ENCODE measurements around the gene NRCAM.
A peak's percentile ranks its signal among the peaks of the same experiment; 100 is the strongest.

NRCAM gene

GRCh38 chr7:108460964-108461363, 4.7 kb upstream of the NRCAM start:
- no peak for DNase-seq (ENCODE audit: insufficient read length, low spot score)
- FAIRE-seq, result no peak

- FAIRE-seq (peak; percentile 84), DNase-seq (ENCODE audit: insufficient read length, low spot score) (no peak)
These were observed 3.8 kb upstream of the NRCAM start for GRCh38 chr7:108459922-108460551.

GRCh38 chr7:108457871-108458270, 1.6 kb upstream of the NRCAM start:
- FAIRE-seq (no peak), DNase-seq (ENCODE audit: insufficient read length, low spot score) (no peak)

GRCh38 chr7:108456845-108457540, 757 bp upstream of the NRCAM start:
- FAIRE-seq (no peak), DNase-seq (ENCODE audit: insufficient read length, low spot score) (no peak)

GRCh38 chr7:108455551-108455997, 662 bp downstream of the NRCAM start:
- FAIRE-seq, result no peak
- DNase-seq (ENCODE audit: insufficient read length, low spot score), result peak; percentile 19

- DNase-seq (ENCODE audit: insufficient read length, low spot score) (peak; percentile 7), FAIRE-seq (no peak)
These were observed 1.3 kb downstream of the NRCAM start for GRCh38 chr7:108454674-108455550.

GRCh38 chr7:108454317-108454673, 1.9 kb downstream of the NRCAM start:
- DNase-seq (ENCODE audit: insufficient read length, low spot score) (no peak), FAIRE-seq (no peak)

GRCh38 chr7:108453320-108453719, 2.9 kb downstream of the NRCAM start:
- DNase-seq (ENCODE audit: insufficient read length, low spot score) (no peak), FAIRE-seq (peak; percentile 21)

- FAIRE-seq (no peak), DNase-seq (ENCODE audit: insufficient read length, low spot score) (peak; percentile 23)
These were observed 3.5 kb downstream of the NRCAM start for GRCh38 chr7:108452707-108453106.

- DNase-seq (ENCODE audit: insufficient read length, low spot score) (no peak), FAIRE-seq (no peak)
These were observed 4.9 kb downstream of the NRCAM start for GRCh38 chr7:108451296-108451848.

- FAIRE-seq, result peak; percentile 4
- DNase-seq (ENCODE audit: insufficient read length, low spot score), result no peak
These were observed 6.1 kb downstream of the NRCAM start for GRCh38 chr7:108450160-108450559.

- no peak for FAIRE-seq
- DNase-seq (ENCODE audit: insufficient read length, low spot score), result no peak
These were observed 6.7 kb downstream of the NRCAM start for GRCh38 chr7:108449521-108449920.

- FAIRE-seq, result no peak
These were observed 7.4 kb downstream of the NRCAM start for GRCh38 chr7:108448584-108449505.

GRCh38 chr7:108442039-108442568, 14.1 kb downstream of the NRCAM start:
- no peak for DNase-seq (ENCODE audit: insufficient read length, low spot score)

More at GRCh38 chr7:108448584-108449505, 7.4 kb downstream of the NRCAM start:
- no peak for DNase-seq (ENCODE audit: insufficient read length, low spot score)

GRCh38 chr7:108441392-108441955, 14.8 kb downstream of the NRCAM start:
- no peak for FAIRE-seq

More at GRCh38 chr7:108442039-108442568, 14.1 kb downstream of the NRCAM start:
- no peak for FAIRE-seq

GRCh38 chr7:108440613-108441012, 15.6 kb downstream of the NRCAM start:
- DNase-seq (ENCODE audit: insufficient read length, low spot score), result no peak
- no peak for FAIRE-seq

More at GRCh38 chr7:108441392-108441955, 14.8 kb downstream of the NRCAM start:
- DNase-seq (ENCODE audit: insufficient read length, low spot score), result no peak

- DNase-seq (ENCODE audit: insufficient read length, low spot score), result no peak
- no peak for FAIRE-seq
These were observed 19.3 kb downstream of the NRCAM start for GRCh38 chr7:108436906-108437305.

- no peak for FAIRE-seq
- no peak for DNase-seq (ENCODE audit: insufficient read length, low spot score)
These were observed 22.2 kb downstream of the NRCAM start for GRCh38 chr7:108434010-108434409.

GRCh38 chr7:108431099-108431498, 25.1 kb downstream of the NRCAM start:
- FAIRE-seq (no peak), DNase-seq (ENCODE audit: insufficient read length, low spot score) (no peak)
